Fibroblast of lung (primary cell): ENCODE results near the gene ZBTB11.

ENCODE experiments used
- EZH2 ChIP-seq: IDR thresholded peaks from 2 replicates; pipeline ENCODE4 v1.5.1; 2012; ENCODE audit warnings: low read length, control low read depth, mild to moderate bottlenecking; ENCODE audit errors: missing control alignments
- TF ChIP-seq, protein P1 (sequence below), 2 donors: IDR thresholded peaks in 1 of 2; conservative IDR thresholded peaks in 1 of 2; 1 replicate in 1 of 2; 2 replicates in 1 of 2; pipeline ENCODE4 v1.5.1; 2011 to 2012; ENCODE audit warnings: low read length in 2 of 2, control low read depth in 1 of 2, inconsistent platforms in 1 of 2, low read depth in 1 of 2, mild to moderate bottlenecking in 1 of 2

DNA sequence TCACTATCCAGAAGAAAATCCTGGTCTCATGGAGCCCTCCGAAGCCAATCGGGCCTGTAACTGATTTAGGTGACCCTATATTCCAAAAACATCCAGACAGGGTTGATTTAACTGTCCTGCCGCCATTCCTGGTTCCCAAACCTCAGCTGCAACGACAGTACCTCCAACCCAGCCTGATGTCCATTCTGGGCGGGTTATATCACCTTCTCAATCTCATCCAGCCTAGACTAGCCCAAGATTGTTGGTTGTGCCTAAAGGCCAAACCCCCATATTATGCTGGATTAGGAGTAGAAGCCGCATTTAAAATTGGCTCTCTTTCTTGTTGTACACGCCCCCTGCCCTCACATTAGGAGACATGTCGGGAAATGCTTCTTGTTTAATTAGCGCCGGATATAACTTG, 36.7 kb downstream of the ZBTB11 start:
- TF ChIP-seq, protein P1, sequence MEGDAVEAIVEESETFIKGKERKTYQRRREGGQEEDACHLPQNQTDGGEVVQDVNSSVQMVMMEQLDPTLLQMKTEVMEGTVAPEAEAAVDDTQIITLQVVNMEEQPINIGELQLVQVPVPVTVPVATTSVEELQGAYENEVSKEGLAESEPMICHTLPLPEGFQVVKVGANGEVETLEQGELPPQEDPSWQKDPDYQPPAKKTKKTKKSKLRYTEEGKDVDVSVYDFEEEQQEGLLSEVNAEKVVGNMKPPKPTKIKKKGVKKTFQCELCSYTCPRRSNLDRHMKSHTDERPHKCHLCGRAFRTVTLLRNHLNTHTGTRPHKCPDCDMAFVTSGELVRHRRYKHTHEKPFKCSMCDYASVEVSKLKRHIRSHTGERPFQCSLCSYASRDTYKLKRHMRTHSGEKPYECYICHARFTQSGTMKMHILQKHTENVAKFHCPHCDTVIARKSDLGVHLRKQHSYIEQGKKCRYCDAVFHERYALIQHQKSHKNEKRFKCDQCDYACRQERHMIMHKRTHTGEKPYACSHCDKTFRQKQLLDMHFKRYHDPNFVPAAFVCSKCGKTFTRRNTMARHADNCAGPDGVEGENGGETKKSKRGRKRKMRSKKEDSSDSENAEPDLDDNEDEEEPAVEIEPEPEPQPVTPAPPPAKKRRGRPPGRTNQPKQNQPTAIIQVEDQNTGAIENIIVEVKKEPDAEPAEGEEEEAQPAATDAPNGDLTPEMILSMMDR (conservative IDR thresholded peaks at IDR 0.05 in 1 of 2, IDR thresholded peaks at IDR 0.05 in 1 of 2; ENCODE audit: low read depth in 1 of 2, low read length in 2 of 2): no peak
- TF ChIP-seq EZH2: no peak
